Neutrophil (primary cell): ENCODE results near the gene DNAJC13.
"Not testable (repeated sequence)": the region's sequence is repeated elsewhere in the genome, so short reads cannot be mapped to it uniquely, and the experiment has no call there.

Experiments
- H3K27ac ChIP-seq: fragments of 200-600 bp; sonication (generic); 2 replicates; pipeline ENCODE4 v1.5.1; 2016; ENCODE audit warnings: mild to moderate bottlenecking, moderate library complexity
- H3K27me3 ChIP-seq: fragments of 200-600 bp; sonication (generic); 2 replicates; pipeline ENCODE4 v1.6.0; 2016; ENCODE audit warnings: mild to moderate bottlenecking
- H3K36me3 ChIP-seq: fragments of 200-600 bp; sonication (generic); 2 replicates; pipeline ENCODE4 v1.5.1; 2017
- H3K4me1 ChIP-seq, 2 experiments: fragments of 200-600 bp in 1 of 2; sonication (generic) in 1 of 2; 1 replicate in 1 of 2; 2 replicates in 1 of 2; pipeline versions ENCODE4 v1.5.1 to v1.6.1; 2013 to 2016; ENCODE audit warnings: low read depth in 1 of 2, low read length in 1 of 2, mild to moderate bottlenecking in 1 of 2, moderate library complexity in 1 of 2; ENCODE audit not compliant: control insufficient read depth in 1 of 2, insufficient read depth in 1 of 2
- H3K4me3 ChIP-seq, 2 experiments: fragments of 200-600 bp in 1 of 2; sonication (generic) in 1 of 2; 1 replicate in 1 of 2; 2 replicates in 1 of 2; pipeline ENCODE4 v1.5.1; 2013 to 2016; ENCODE audit warnings: low read depth in 1 of 2, low read length in 1 of 2, mild to moderate bottlenecking in 1 of 2, moderate library complexity in 1 of 2
- H3K9me3 ChIP-seq: fragments of 200-600 bp; sonication (generic); 2 replicates; pipeline ENCODE4 v1.5.1; 2016
- CTCF ChIP-seq: fragments of 200-600 bp; sonication (generic); IDR thresholded peaks from 2 replicates; pipeline ENCODE4 v1.5.1; 2016; ENCODE audit warnings: antibody characterized with exemption

The DNAJC13 gene

GRCh38 chr3:132416807-132417694, at the start of gene DNAJC13:
Gene DNAJC13 (plus strand): TSS chr3:132417502. CDS start chr3:132434551, 17,049 bp downstream.
- H3K27me3 ChIP-seq: no peaks in the 10 kb centered on the region
- no peaks in the 10 kb centered on the region for H3K9me3 ChIP-seq
- peaks cover 21 to 33% of the 10 kb centered on the region in 2 experiments for H3K4me1 ChIP-seq
- H3K36me3 ChIP-seq: no peaks in the 10 kb centered on the region
- H3K27ac ChIP-seq: peak within 1 kb of the TSS; percentile 98
- TF ChIP-seq CTCF: no peak
- H3K4me3 ChIP-seq: peak within 1 kb of the TSS; percentile 92 to 96

DNA sequence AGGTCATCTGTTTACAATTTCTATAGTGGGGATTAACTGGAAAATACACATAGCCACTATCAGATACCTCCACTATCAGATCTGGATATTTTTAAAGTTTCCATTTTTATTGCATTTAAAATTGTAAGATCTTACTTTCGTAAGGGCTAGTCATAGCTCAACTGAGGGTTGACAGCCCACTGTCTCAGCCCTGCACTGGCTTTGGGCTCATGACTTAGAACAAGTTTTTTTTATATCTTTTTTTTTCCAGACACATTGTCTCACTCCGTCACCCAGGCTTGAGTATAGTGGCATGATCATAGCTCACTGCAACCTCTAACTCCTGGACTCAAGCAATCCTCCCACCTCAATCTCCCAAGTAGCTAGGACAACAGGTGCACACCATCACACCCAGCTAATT, 48.8 kb upstream of the DNAJC13 start:
- no peaks in the 10 kb centered on the region for H3K4me1 ChIP-seq
- TF ChIP-seq CTCF: no peak
- no peaks in the 10 kb centered on the region for H3K27me3 ChIP-seq
- no peak overlapping the region for H3K4me3 ChIP-seq
- H3K27ac ChIP-seq: no peak overlapping the region
- H3K36me3 ChIP-seq: peaks cover 64% of the 10 kb centered on the region
- H3K9me3 ChIP-seq: no peaks in the 10 kb centered on the region

GRCh38 chr3:132368962-132369361, 48.3 kb upstream of the DNAJC13 start:
- Histone ChIP-seq H3K9me3 (no peaks in the 10 kb centered on the region), H3K27me3 (no peaks in the 10 kb centered on the region), H3K4me1 (no peaks in the 10 kb centered on the region), H3K27ac (no peak overlapping the region), H3K36me3 (peaks cover 59% of the 10 kb centered on the region), H3K4me3 (no peak overlapping the region)
- no peak for TF ChIP-seq CTCF

GRCh38 chr3:132376945-132377354, 40.4 kb upstream of the DNAJC13 start:
- H3K4me1 ChIP-seq, H3K9me3 ChIP-seq, H3K27ac ChIP-seq, H3K4me3 ChIP-seq, H3K27me3 ChIP-seq: not testable (repeated sequence)
- H3K36me3 ChIP-seq: peaks cover 16% of the 10 kb centered on the region

GRCh38 chr3:132378048-132378762, 39.1 kb upstream of the DNAJC13 start:
- no peak for TF ChIP-seq CTCF
- Histone ChIP-seq H3K4me1 (no peaks in the 10 kb centered on the region), H3K27ac (no peak overlapping the region), H3K36me3 (peaks cover 16% of the 10 kb centered on the region), H3K4me3 (no peak overlapping the region), H3K27me3 (no peaks in the 10 kb centered on the region), H3K9me3 (no peaks in the 10 kb centered on the region)

DNA sequence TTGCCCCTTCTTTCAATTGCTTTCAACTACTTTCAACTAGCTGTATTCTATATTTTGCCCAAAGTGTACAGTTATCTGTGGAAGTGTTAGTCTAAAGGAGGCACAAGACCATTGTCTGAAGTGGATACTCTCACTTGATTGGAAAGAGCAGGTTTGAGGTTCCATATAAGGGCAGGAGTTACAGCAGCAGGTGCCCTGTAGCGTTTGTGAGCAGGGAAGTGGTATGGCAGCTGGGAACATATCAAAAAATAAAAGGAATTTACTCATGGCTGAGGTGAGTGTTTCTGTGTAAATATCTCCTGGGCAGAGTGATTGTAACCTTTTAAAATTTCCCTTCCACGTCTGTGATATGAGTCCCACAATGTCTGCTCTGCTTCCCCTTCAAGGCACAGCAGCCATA, 38.5 kb upstream of the DNAJC13 start:
- H3K4me1 ChIP-seq: no peaks in the 10 kb centered on the region
- no peaks in the 10 kb centered on the region for H3K9me3 ChIP-seq
- TF ChIP-seq CTCF: no peak
- H3K36me3 ChIP-seq: peaks cover 16% of the 10 kb centered on the region
- no peak overlapping the region for H3K4me3 ChIP-seq
- H3K27ac ChIP-seq: no peak overlapping the region
- no peaks in the 10 kb centered on the region for H3K27me3 ChIP-seq
